ENCODE measurements around the gene BMPR1A.

DNA sequence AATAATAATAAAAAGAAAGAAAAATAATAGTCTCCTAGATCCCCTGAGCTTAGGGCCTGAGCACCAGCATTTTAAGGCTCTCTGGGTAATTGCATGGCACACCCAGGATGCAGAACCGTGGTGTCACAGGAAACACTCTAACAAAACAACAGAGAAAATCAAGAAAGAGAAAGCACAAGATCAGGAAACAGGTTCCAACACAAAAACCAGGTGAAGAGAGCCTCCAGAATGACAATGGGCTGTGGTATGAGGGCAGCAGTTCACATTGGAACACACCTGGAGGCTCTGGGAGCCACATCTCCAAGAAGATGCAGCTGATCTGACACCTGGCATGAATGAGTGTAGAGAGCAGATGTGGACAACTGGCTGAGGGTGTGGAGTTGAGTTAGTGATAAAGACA is 193.9 kb downstream of the BMPR1A start:
- TF ChIP-seq POLR2A (IDR thresholded peaks at IDR 0.05) = no peak
- no peak for TF ChIP-seq CTCF (IDR thresholded peaks at IDR 0.05)

Data from right lobe of liver (tissue), 4 donors.